ENCODE data around the gene HAO1. TPM values are rescaled to one million over a fixed set of nuclear protein-coding genes. Genes with fewer than 3 reads are reported as not detected.

HAO1 gene
- total and polyA plus RNA-seq, 2 of the 4 experiments (the other 2 are of a cell fraction), result not detected

GRCh38 chr20:7882076-7882475, 58.2 kb downstream of the HAO1 start:
- TF ChIP-seq MAFK (IDR thresholded peaks at IDR 0.05; ENCODE audit: low read depth, low read length) (no peak), RFX5 (IDR thresholded peaks at IDR 0.05; ENCODE audit: low read depth, low read length) (no peak), MAZ (IDR thresholded peaks at IDR 0.05; ENCODE audit: borderline replicate concordance, low read depth, low read length) (no peak), CTCF (conservative IDR thresholded peaks at IDR 0.05; ENCODE audit: low read depth, low read length) (no peak), CEBPB (IDR thresholded peaks at IDR 0.05; ENCODE audit: low read depth, low read length) (no peak), FOS (IDR thresholded peaks at IDR 0.05; ENCODE audit: low read depth, low read length) (no peak), SMC3 (IDR thresholded peaks at IDR 0.05; ENCODE audit: low read depth, low read length) (no peak), MXI1 (IDR thresholded peaks at IDR 0.05; ENCODE audit: borderline replicate concordance, low read depth, low read length) (no peak), ELK1 (IDR thresholded peaks at IDR 0.05; ENCODE audit: borderline replicate concordance, low read depth, low read length) (no peak), CHD1 (IDR thresholded peaks at IDR 0.05; ENCODE audit: low read depth, low read length) (no peak), RAD21 (IDR thresholded peaks at IDR 0.05; ENCODE audit: low read length) (no peak), POLR2A (IDR thresholded peaks at IDR 0.05; ENCODE audit: low read depth, low read length) (no peak), RCOR1 (IDR thresholded peaks at IDR 0.05; ENCODE audit: insufficient replicate concordance, low read length) (no peak), USF2 (IDR thresholded peaks at IDR 0.05; ENCODE audit: low read depth, low read length) (no peak), NFE2L2 (IDR thresholded peaks at IDR 0.05; ENCODE audit: low read depth, low read length) (no peak), BHLHE40 (IDR thresholded peaks at IDR 0.05; ENCODE audit: low read depth, low read length) (no peak)
- BruUV-seq (replicated peaks), result no TSS peak
- no peak overlapping the region for H3K4me2 ChIP-seq (ENCODE audit: low read depth, low read length)
- no peak overlapping the region for H3K18ac ChIP-seq (ENCODE audit: low read depth, low read length)
- in situ Hi-C loops (cut with MboI; ENCODE audit: low sequenced_read_pairs), result no loop called here
- no peaks in the 10 kb centered on the region for H3K79me1 ChIP-seq (ENCODE audit: low read depth in 1 of 2, low read length in 2 of 2)
- no peak overlapping the region for H4K8ac ChIP-seq (ENCODE audit: low read depth in 2 of 2, low read length in 2 of 2)
- no peaks in the 10 kb centered on the region for H3K9me3 ChIP-seq (ENCODE audit: control insufficient read depth, insufficient read depth, low read length)
- H3K4me1 ChIP-seq (ENCODE audit: control insufficient read depth, insufficient read depth, low read length), result no peaks in the 10 kb centered on the region
- no peak overlapping the region for H2AK9ac ChIP-seq (replicated peaks; ENCODE audit: low read depth, low read length, poor library complexity)
- WGBS, 2 experiments (ENCODE audit: extremely low coverage in 2 of 2, insufficient read length in 1 of 2), result no CpG with 5 or more reads among the region's 4 CpGs
- POLR2A ChIA-PET (ENCODE audit: unreplicated experiment), result no interaction called here
- no peak overlapping the region for H3K4me3 ChIP-seq (ENCODE audit: insufficient read depth, low read depth, low read length)
- H4K91ac ChIP-seq (ENCODE audit: insufficient read depth, low read depth, low read length), result no peak overlapping the region
- H3K9ac ChIP-seq (ENCODE audit: low read depth, low read length), result no peak overlapping the region
- H3K56ac ChIP-seq (ENCODE audit: extremely low read depth, insufficient read depth, low read length), result no peak overlapping the region
- no peak overlapping the region for H3K27ac ChIP-seq (ENCODE audit: insufficient read depth, low read length)
- ATAC-seq (ENCODE audit: low read depth) (no peak), DNase-seq (no peak)
- no peak overlapping the region for H2BK120ac ChIP-seq (ENCODE audit: low read depth, low read length)
- no peak overlapping the region for H3K14ac ChIP-seq (replicated peaks; ENCODE audit: low read depth, low read length)
- H2BK15ac ChIP-seq (ENCODE audit: low read depth, low read length), result no peak overlapping the region; the same call in 2 of the 3 replicates
- no peaks in the 10 kb centered on the region for H4K20me1 ChIP-seq (ENCODE audit: insufficient read depth, low read length)
- H2AK5ac ChIP-seq (ENCODE audit: low read depth, low read length), result no peak overlapping the region
- no peak overlapping the region for H3K23ac ChIP-seq (ENCODE audit: low read depth, low read length)
- H3K9me1 ChIP-seq (ENCODE audit: insufficient read depth, low read length), result no peaks in the 10 kb centered on the region
- dilution Hi-C loops (cut with HindIII; ENCODE audit: low sequenced_read_pairs, unreplicated experiment), result no loop called here
- no peak overlapping the region for H2AFZ ChIP-seq (replicated peaks; ENCODE audit: low read length, poor library complexity)
- intact Hi-C loops (cut with micrococcal nuclease), result no loop called here
- H4K5ac ChIP-seq (ENCODE audit: low read depth, low read length), result no peak overlapping the region
- H2BK20ac ChIP-seq (ENCODE audit: low read depth, low read length), result no peak overlapping the region
- no peaks in the 10 kb centered on the region for H3K27me3 ChIP-seq (ENCODE audit: control insufficient read depth, insufficient read depth, low read length)
- H3K36me3 ChIP-seq (ENCODE audit: control insufficient read depth, insufficient read depth, low read length), result no peaks in the 10 kb centered on the region
- CTCF ChIA-PET, result no interaction called here
- no peak overlapping the region; the same call in 1 of the 2 replicates for H3K4ac ChIP-seq (ENCODE audit: low read depth, low read length)
- H2BK5ac ChIP-seq (ENCODE audit: low read depth, low read length, poor library complexity, severe bottlenecking), result no peak overlapping the region

All from IMR-90 (cell line).